ENCODE measurements around the gene TUBB4A.
A peak's percentile ranks its signal among the peaks of the same experiment; 100 is the strongest.

The TUBB4A gene

GRCh38 chr19:6472713-6473112 is 29.4 kb downstream of the TUBB4A start:
- peaks cover 17% of the 10 kb centered on the region for H3K27me3 ChIP-seq (ENCODE audit: insufficient read depth, insufficient read length)
- TF ChIP-seq YY1 (IDR thresholded peaks at IDR 0.05; ENCODE audit: insufficient read depth, insufficient read length) (no peak), SUZ12 (IDR thresholded peaks at IDR 0.05; ENCODE audit: extremely low read depth, insufficient read depth, insufficient read length) (no peak), ZNF274 (IDR thresholded peaks at IDR 0.05; ENCODE audit: low read depth, low read length) (no peak)
- H3K9ac ChIP-seq (ENCODE audit: insufficient read length, low read depth): no peak overlapping the region
- no peaks in the 10 kb centered on the region for H3K9me3 ChIP-seq (ENCODE audit: insufficient read depth, low read length)
- no peak overlapping the region for H3K4me3 ChIP-seq (ENCODE audit: insufficient read length, low read depth)
- DNase-seq (ENCODE audit: low read depth, low spot score): no peak
- peaks cover 13% of the 10 kb centered on the region for H3K4me1 ChIP-seq (ENCODE audit: insufficient read depth, insufficient read length)
- H3K36me3 ChIP-seq (ENCODE audit: insufficient read depth, insufficient read length, low read length): no peaks in the 10 kb centered on the region

GRCh38 chr19:6471076-6471475 is 31.0 kb downstream of the TUBB4A start:
- no peak overlapping the region for H3K4me3 ChIP-seq (ENCODE audit: insufficient read length, low read depth)
- H3K4me1 ChIP-seq (ENCODE audit: insufficient read depth, insufficient read length): peaks cover 12% of the 10 kb centered on the region
- DNase-seq (ENCODE audit: low read depth, low spot score): no peak
- H3K9ac ChIP-seq (ENCODE audit: insufficient read length, low read depth): no peak overlapping the region
- TF ChIP-seq ZNF274 (IDR thresholded peaks at IDR 0.05; ENCODE audit: low read depth, low read length) (no peak), SUZ12 (IDR thresholded peaks at IDR 0.05; ENCODE audit: extremely low read depth, insufficient read depth, insufficient read length) (no peak), YY1 (IDR thresholded peaks at IDR 0.05; ENCODE audit: insufficient read depth, insufficient read length) (no peak)
- no peaks in the 10 kb centered on the region for H3K9me3 ChIP-seq (ENCODE audit: insufficient read depth, low read length)
- H3K27me3 ChIP-seq (ENCODE audit: insufficient read depth, insufficient read length): peaks cover 17% of the 10 kb centered on the region
- no peaks in the 10 kb centered on the region for H3K36me3 ChIP-seq (ENCODE audit: insufficient read depth, insufficient read length, low read length)

- TF ChIP-seq ZNF274 (IDR thresholded peaks at IDR 0.05; ENCODE audit: low read depth, low read length) (no peak), YY1 (IDR thresholded peaks at IDR 0.05; ENCODE audit: insufficient read depth, insufficient read length) (no peak), SUZ12 (IDR thresholded peaks at IDR 0.05; ENCODE audit: extremely low read depth, insufficient read depth, insufficient read length) (no peak)
- peaks cover 17% of the 10 kb centered on the region for H3K27me3 ChIP-seq (ENCODE audit: insufficient read depth, insufficient read length)
Measured at GRCh38 chr19:6470173-6470572, 31.9 kb downstream of the TUBB4A start.

GRCh38 chr19:6467384-6467783 is 34.7 kb downstream of the TUBB4A start:
- Histone ChIP-seq H3K9ac (ENCODE audit: insufficient read length, low read depth) (no peak overlapping the region), H3K4me3 (ENCODE audit: insufficient read length, low read depth) (no peak overlapping the region), H3K4me1 (ENCODE audit: insufficient read depth, insufficient read length) (peaks cover 11% of the 10 kb centered on the region), H3K27me3 (ENCODE audit: insufficient read depth, insufficient read length) (peaks cover 32% of the 10 kb centered on the region), H3K36me3 (ENCODE audit: insufficient read depth, insufficient read length, low read length) (no peaks in the 10 kb centered on the region), H3K9me3 (ENCODE audit: insufficient read depth, low read length) (no peaks in the 10 kb centered on the region)
- no peak for DNase-seq (ENCODE audit: low read depth, low spot score)
- TF ChIP-seq SUZ12 (IDR thresholded peaks at IDR 0.05; ENCODE audit: extremely low read depth, insufficient read depth, insufficient read length) (no peak), ZNF274 (IDR thresholded peaks at IDR 0.05; ENCODE audit: low read depth, low read length) (no peak), YY1 (IDR thresholded peaks at IDR 0.05; ENCODE audit: insufficient read depth, insufficient read length) (no peak)

More at GRCh38 chr19:6470173-6470572, 31.9 kb downstream of the TUBB4A start:
- H3K9me3 ChIP-seq (ENCODE audit: insufficient read depth, low read length): no peaks in the 10 kb centered on the region
- H3K4me1 ChIP-seq (ENCODE audit: insufficient read depth, insufficient read length): peaks cover 13% of the 10 kb centered on the region
- no peak overlapping the region for H3K9ac ChIP-seq (ENCODE audit: insufficient read length, low read depth)
- no peak for DNase-seq (ENCODE audit: low read depth, low spot score)
- H3K36me3 ChIP-seq (ENCODE audit: insufficient read depth, insufficient read length, low read length): no peaks in the 10 kb centered on the region
- H3K4me3 ChIP-seq (ENCODE audit: insufficient read length, low read depth): no peak overlapping the region

- H3K36me3 ChIP-seq (ENCODE audit: insufficient read depth, insufficient read length, low read length): no peaks in the 10 kb centered on the region
- peaks cover 11% of the 10 kb centered on the region for H3K4me1 ChIP-seq (ENCODE audit: insufficient read depth, insufficient read length)
- peak overlapping the region; percentile 4 for H3K9ac ChIP-seq (ENCODE audit: insufficient read length, low read depth)
- peaks cover 39% of the 10 kb centered on the region for H3K27me3 ChIP-seq (ENCODE audit: insufficient read depth, insufficient read length)
- H3K4me3 ChIP-seq (ENCODE audit: insufficient read length, low read depth): no peak overlapping the region
- no peak for TF ChIP-seq YY1 (IDR thresholded peaks at IDR 0.05; ENCODE audit: insufficient read depth, insufficient read length)
- DNase-seq (ENCODE audit: low read depth, low spot score): no peak
- H3K9me3 ChIP-seq (ENCODE audit: insufficient read depth, low read length): no peaks in the 10 kb centered on the region
Measured at GRCh38 chr19:6466526-6467248, 35.4 kb downstream of the TUBB4A start.

GRCh38 chr19:6465663-6466062 is 36.4 kb downstream of the TUBB4A start:
- Histone ChIP-seq H3K4me1 (ENCODE audit: insufficient read depth, insufficient read length) (peaks cover 9% of the 10 kb centered on the region), H3K36me3 (ENCODE audit: insufficient read depth, insufficient read length, low read length) (no peaks in the 10 kb centered on the region), H3K27me3 (ENCODE audit: insufficient read depth, insufficient read length) (peaks cover 42% of the 10 kb centered on the region), H3K4me3 (ENCODE audit: insufficient read length, low read depth) (no peak overlapping the region), H3K9me3 (ENCODE audit: insufficient read depth, low read length) (no peaks in the 10 kb centered on the region), H3K9ac (ENCODE audit: insufficient read length, low read depth) (no peak overlapping the region)
- no peak for TF ChIP-seq YY1 (IDR thresholded peaks at IDR 0.05; ENCODE audit: insufficient read depth, insufficient read length)
- TF ChIP-seq SUZ12 (IDR thresholded peaks at IDR 0.05; ENCODE audit: extremely low read depth, insufficient read depth, insufficient read length): no peak
- TF ChIP-seq ZNF274 (IDR thresholded peaks at IDR 0.05; ENCODE audit: low read depth, low read length): no peak
- DNase-seq (ENCODE audit: low read depth, low spot score): no peak

GRCh38 chr19:6465006-6465405 is 37.1 kb downstream of the TUBB4A start:
- DNase-seq (ENCODE audit: low read depth, low spot score): no peak
- H3K27me3 ChIP-seq (ENCODE audit: insufficient read depth, insufficient read length): peaks cover 42% of the 10 kb centered on the region
- no peaks in the 10 kb centered on the region for H3K36me3 ChIP-seq (ENCODE audit: insufficient read depth, insufficient read length, low read length)
- H3K4me3 ChIP-seq (ENCODE audit: insufficient read length, low read depth): no peak overlapping the region
- H3K9me3 ChIP-seq (ENCODE audit: insufficient read depth, low read length): no peaks in the 10 kb centered on the region
- no peak for TF ChIP-seq YY1 (IDR thresholded peaks at IDR 0.05; ENCODE audit: insufficient read depth, insufficient read length)
- TF ChIP-seq SUZ12 (IDR thresholded peaks at IDR 0.05; ENCODE audit: extremely low read depth, insufficient read depth, insufficient read length): no peak
- no peak for TF ChIP-seq ZNF274 (IDR thresholded peaks at IDR 0.05; ENCODE audit: low read depth, low read length)
- no peak overlapping the region for H3K9ac ChIP-seq (ENCODE audit: insufficient read length, low read depth)
- peaks cover 9% of the 10 kb centered on the region for H3K4me1 ChIP-seq (ENCODE audit: insufficient read depth, insufficient read length)
